Measurements from ENCODE around the gene DNAAF5. TPM values are rescaled to one million over a fixed set of nuclear protein-coding genes. Genes with fewer than 3 reads are reported as not detected.
A peak's percentile ranks its signal among the peaks of the same experiment; 100 is the strongest.

Gene DNAAF5
- total RNA-seq, 2 donors from 2014 or later = 31.0 to 54.9 TPM

- Histone ChIP-seq H3K9me3 (no peaks in the 10 kb centered on the region), H3K9ac (ENCODE audit: low read depth in 2 of 2, low read length in 2 of 2) (peak overlapping the region in 1 of 2 donors; percentile 12), H3K27ac (no peak overlapping the region), H3K36me3 (no peaks in the 10 kb centered on the region), H3K4me3 (peak overlapping the region; percentile 17), H3K4me1 (peaks cover 3% of the 10 kb centered on the region), H3K27me3 (no peaks in the 10 kb centered on the region)
- DNase-seq = no peak
- intact Hi-C loops (cut with DNase I) = no loop called here
- no peak for TF ChIP-seq CTCF (IDR thresholded peaks at IDR 0.05)
Observed at GRCh38 chr7:711093-711921, 15.2 kb upstream of the DNAAF5 start.

- Histone ChIP-seq H3K36me3 (no peaks in the 10 kb centered on the region), H3K4me3 (peak overlapping the region; percentile 17), H3K27me3 (no peaks in the 10 kb centered on the region), H3K27ac (no peak overlapping the region), H3K4me1 (peaks cover 3% of the 10 kb centered on the region), H3K9me3 (no peaks in the 10 kb centered on the region), H3K9ac (ENCODE audit: low read depth in 2 of 2, low read length in 2 of 2) (peak overlapping the region in 1 of 2 donors; percentile 24)
- intact Hi-C loops (cut with DNase I) = no loop called here
- DNase-seq = no peak
- TF ChIP-seq CTCF (IDR thresholded peaks at IDR 0.05) = no peak
Observed at GRCh38 chr7:711922-712380, 14.5 kb upstream of the DNAAF5 start.

- TF ChIP-seq CTCF (IDR thresholded peaks at IDR 0.05) = no peak
- Histone ChIP-seq H3K36me3 (no peaks in the 10 kb centered on the region), H3K9me3 (no peaks in the 10 kb centered on the region), H3K4me3 (peak overlapping the region; percentile 17), H3K27me3 (no peaks in the 10 kb centered on the region), H3K4me1 (no peaks in the 10 kb centered on the region), H3K9ac (ENCODE audit: low read depth in 2 of 2, low read length in 2 of 2) (peak overlapping the region in 1 of 2 donors; percentile 24), H3K27ac (no peak overlapping the region)
- intact Hi-C loops (cut with DNase I) = no loop called here
- no peak for DNase-seq
Observed at GRCh38 chr7:712381-713138, 13.9 kb upstream of the DNAAF5 start.

GRCh38 chr7:713139-713457, 13.4 kb upstream of the DNAAF5 start:
- no peaks in the 10 kb centered on the region for H3K36me3 ChIP-seq
- no peak overlapping the region for H3K4me3 ChIP-seq
- intact Hi-C loops (cut with DNase I) = no loop called here
- no peaks in the 10 kb centered on the region for H3K27me3 ChIP-seq
- TF ChIP-seq CTCF (IDR thresholded peaks at IDR 0.05) = no peak
- no peaks in the 10 kb centered on the region for H3K4me1 ChIP-seq
- DNase-seq = no peak
- no peak overlapping the region for H3K9ac ChIP-seq (ENCODE audit: low read depth in 2 of 2, low read length in 2 of 2)
- H3K27ac ChIP-seq = no peak overlapping the region
- H3K9me3 ChIP-seq = no peaks in the 10 kb centered on the region

- intact Hi-C loops (cut with DNase I) = no loop called here
- Histone ChIP-seq H3K4me3 (no peak overlapping the region), H3K9ac (ENCODE audit: low read depth in 2 of 2, low read length in 2 of 2) (no peak overlapping the region), H3K27me3 (no peaks in the 10 kb centered on the region), H3K27ac (no peak overlapping the region), H3K36me3 (no peaks in the 10 kb centered on the region), H3K4me1 (no peaks in the 10 kb centered on the region), H3K9me3 (no peaks in the 10 kb centered on the region)
- DNase-seq = no peak
- TF ChIP-seq CTCF (IDR thresholded peaks at IDR 0.05) = no peak
Observed at GRCh38 chr7:713488-714230, 12.8 kb upstream of the DNAAF5 start.

Measured in colonic mucosa (tissue), 4 donors.